HepG2 (cell line): ENCODE results near the gene ADRM1. TPM values are rescaled to one million over a fixed set of nuclear protein-coding genes. Genes with fewer than 3 reads are reported as not detected.

ENCODE experiments used
- AGO2 ChIP-seq: fragments of 200-400 bp; formaldehyde crosslinking; optimal IDR thresholded peaks from 2 replicates; pipeline ENCODE3; 2017; ENCODE audit warnings: mild to moderate bottlenecking, low read depth, low read length, moderate library complexity
- AHDC1 ChIP-seq: sonication (generic); formaldehyde crosslinking; IDR thresholded peaks from 2 replicates; pipeline ENCODE4 v1.5.1; 2020; ENCODE audit warnings: mild to moderate bottlenecking, missing genetic modification reagents, borderline replicate concordance
- ARID3A ChIP-seq: IDR thresholded peaks from 2 replicates; pipeline ENCODE4 v1.6.1; 2012; ENCODE audit warnings: low read depth, low read length, improper control_type of control experiment
- HNRNPUL1 ChIP-seq: fragments of 200-400 bp; formaldehyde crosslinking; IDR thresholded peaks from 2 replicates; pipeline ENCODE4 v1.6.1; 2017; ENCODE audit warnings: low read depth, mild to moderate bottlenecking, low read length, moderate library complexity
- JUND ChIP-seq: sonication (generic); formaldehyde crosslinking; IDR thresholded peaks from 2 replicates; pipeline ENCODE4 v1.8.0; 2022; ENCODE audit warnings: mild to moderate bottlenecking, missing genetic modification reagents
- KDM6A ChIP-seq: IDR thresholded peaks from 2 replicates; pipeline ENCODE4 v1.6.1; 2016; ENCODE audit warnings: low read depth
- KLF15 ChIP-seq: sonication (generic); formaldehyde crosslinking; IDR thresholded peaks from 2 replicates; pipeline ENCODE4 v1.8.1; 2023; ENCODE audit warnings: borderline replicate concordance, mild to moderate bottlenecking, inconsistent platforms, missing genetic modification reagents, mixed read lengths
- NCOR1 ChIP-seq: fragments of 200-600 bp; sonication (generic); IDR thresholded peaks from 2 replicates; pipeline ENCODE4 v1.7.0; 2017; ENCODE audit warnings: antibody characterized with exemption, low read length, borderline replicate concordance
- PHF20 ChIP-seq: sonication (generic); formaldehyde crosslinking; IDR thresholded peaks from 2 replicates; pipeline ENCODE4 v1.5.0; 2020; ENCODE audit warnings: mild to moderate bottlenecking, missing genetic modification reagents
- SP2 ChIP-seq: sonication (generic); formaldehyde crosslinking; IDR thresholded peaks from 2 replicates; pipeline ENCODE4 v1.5.1; 2020; ENCODE audit warnings: mild to moderate bottlenecking, missing genetic modification reagents
- STAG1 ChIP-seq: sonication (generic); formaldehyde crosslinking; IDR thresholded peaks from 2 replicates; pipeline ENCODE4 v1.4.0; 2020; ENCODE audit warnings: missing genetic modification reagents
- THAP7 ChIP-seq: sonication (generic); formaldehyde crosslinking; IDR thresholded peaks from 2 replicates; pipeline ENCODE4 v1.8.1; 2023; ENCODE audit warnings: mild to moderate bottlenecking, missing genetic modification reagents
- ZBTB20 ChIP-seq: sonication (generic); formaldehyde crosslinking; IDR thresholded peaks from 2 replicates; pipeline ENCODE4 v1.8.1; 2023; ENCODE audit warnings: missing genetic modification reagents, low read depth, mild to moderate bottlenecking, borderline replicate concordance
- ZNF121 ChIP-seq: sonication (generic); formaldehyde crosslinking; IDR thresholded peaks from 2 replicates; pipeline ENCODE4 v1.5.0; 2020; ENCODE audit warnings: mild to moderate bottlenecking, missing genetic modification reagents
- ZNF552 ChIP-seq: sonication (generic); formaldehyde crosslinking; IDR thresholded peaks from 2 replicates; pipeline ENCODE4 v1.9.0; 2022; ENCODE audit warnings: missing genetic modification reagents, mild to moderate bottlenecking, borderline replicate concordance
- ZNF687 ChIP-seq: sonication (generic); formaldehyde crosslinking; IDR thresholded peaks from 2 replicates; pipeline ENCODE4 v1.5.1; 2020; ENCODE audit warnings: mild to moderate bottlenecking, missing genetic modification reagents, moderate library complexity
- ZNF776 ChIP-seq: sonication (generic); formaldehyde crosslinking; IDR thresholded peaks from 2 replicates; pipeline ENCODE4 v1.4.0; 2020; ENCODE audit warnings: mild to moderate bottlenecking, missing genetic modification reagents
- ZSCAN22 ChIP-seq: sonication (generic); formaldehyde crosslinking; IDR thresholded peaks from 2 replicates; pipeline ENCODE4 v1.4.0; 2020; ENCODE audit warnings: mild to moderate bottlenecking, missing genetic modification reagents
- polyA plus RNA-seq, 8 experiments: library from polyadenylated mRNA; depleted of rRNA in 3 of 8; stranded (reverse) in 7 of 8; unstranded in 1 of 8; fragments of >200 nt; fragmentation: Illumina TruSeq in 4 of 8; extraction: Trizol in 4 of 8; gene quantifications; 2 replicates each; pipeline versions ENCODE4 v1.2.1 to v1.2.3, GENCODE V29; 2011 to 2016; ENCODE audit warnings: low read depth in 4 of 8, missing spikeins in 1 of 8, mixed read lengths in 1 of 8; ENCODE audit not compliant: insufficient read depth in 1 of 8
- total RNA-seq, 5 experiments: library from RNA; depleted of rRNA; stranded (reverse); fragments of >200 nt; fragmentation: Illumina TruSeq; extraction: Trizol; gene quantifications; 2 replicates each; pipeline ENCODE4 v1.2.3, GENCODE V29; 2016; ENCODE audit warnings: low read depth in 1 of 5

Gene ADRM1
- total and polyA plus RNA-seq, 2 of the 13 experiments (the other 11 are each of a cell fraction or from before 2014, with no cell fraction given), result 92.9 to 154 TPM

GRCh38 chr20:62269871-62270270 lies 32.9 kb upstream of the ADRM1 start (continued):
- TF ChIP-seq STAG1 (CRISPR knock-in tag) (no peak), JUND (CRISPR knock-in tag) (no peak), PHF20 (CRISPR knock-in tag) (no peak), ZSCAN22 (CRISPR knock-in tag) (no peak), ZBTB20 (CRISPR knock-in tag) (no peak), AGO2 (peak; percentile 51), ZNF776 (CRISPR knock-in tag) (0 out of 2 replicates have a peak, but pooled peaks have one; percentile 36), AHDC1 (no peak), SP2 (no peak), KLF15 (CRISPR knock-in tag) (no peak), ZNF687 (CRISPR knock-in tag) (peak; percentile 27), NCOR1 (no peak), HNRNPUL1 (no peak), ZNF121 (CRISPR knock-in tag) (no peak), THAP7 (no peak), KDM6A (CRISPR knock-in tag) (no peak), ARID3A (no peak), ZNF552 (CRISPR knock-in tag) (no peak)
